ENCODE results near the gene GDF7.
A peak's percentile ranks its signal among the peaks of the same experiment; 100 is the strongest.
"Not testable (repeated sequence)": the region's sequence is repeated elsewhere in the genome, so short reads cannot be mapped to it uniquely, and the experiment has no call there.

GDF7 gene

GRCh38 chr2:20714412-20714811 is 47.5 kb downstream of the GDF7 start:
- not testable (repeated sequence) for H3K9me3 ChIP-seq (ENCODE audit: insufficient read depth, low read length); H3K27ac ChIP-seq (ENCODE audit: low read length); H3K4me2 ChIP-seq (ENCODE audit: low read length); H3K9ac ChIP-seq (ENCODE audit: low read length); H4K20me1 ChIP-seq (ENCODE audit: insufficient read depth, low read length); H3K79me2 ChIP-seq (ENCODE audit: low read length); H3K27me3 ChIP-seq (ENCODE audit: low read depth, low read length); H3K4me3 ChIP-seq (ENCODE audit: low read length); H3K4me1 ChIP-seq (ENCODE audit: low read length); H2AFZ ChIP-seq (ENCODE audit: low read depth, low read length)
- peaks cover 11% of the 10 kb centered on the region for H3K36me3 ChIP-seq (replicated peaks; ENCODE audit: low read depth, low read length)

DNA sequence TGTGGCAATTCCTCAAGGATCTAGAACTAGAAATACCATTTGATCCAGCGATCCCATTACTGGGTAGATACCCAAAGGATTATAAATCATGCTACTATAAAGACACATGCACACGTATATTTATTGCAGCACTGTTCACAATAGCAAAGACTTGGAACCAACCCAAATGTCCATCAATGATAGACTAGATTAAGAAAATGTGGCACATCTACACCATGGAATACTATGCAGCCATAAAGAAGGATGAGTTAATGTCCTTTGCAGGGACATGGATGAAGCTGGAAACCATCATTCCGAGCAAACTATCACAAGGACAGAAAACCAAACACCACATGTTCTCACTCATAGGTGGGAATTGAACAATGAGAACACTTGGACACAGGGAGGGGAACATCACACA is 49.2 kb downstream of the GDF7 start:
- not testable (repeated sequence) for H3K9me3 ChIP-seq (ENCODE audit: insufficient read depth, low read length); H2AFZ ChIP-seq (ENCODE audit: low read depth, low read length); H4K20me1 ChIP-seq (ENCODE audit: insufficient read depth, low read length); H3K27me3 ChIP-seq (ENCODE audit: low read depth, low read length); H3K4me3 ChIP-seq (ENCODE audit: low read length); H3K79me2 ChIP-seq (ENCODE audit: low read length); H3K27ac ChIP-seq (ENCODE audit: low read length); H3K4me2 ChIP-seq (ENCODE audit: low read length); H3K9ac ChIP-seq (ENCODE audit: low read length); H3K4me1 ChIP-seq (ENCODE audit: low read length)
- peaks cover 11% of the 10 kb centered on the region for H3K36me3 ChIP-seq (replicated peaks; ENCODE audit: low read depth, low read length)

- TF ChIP-seq, protein P1, sequence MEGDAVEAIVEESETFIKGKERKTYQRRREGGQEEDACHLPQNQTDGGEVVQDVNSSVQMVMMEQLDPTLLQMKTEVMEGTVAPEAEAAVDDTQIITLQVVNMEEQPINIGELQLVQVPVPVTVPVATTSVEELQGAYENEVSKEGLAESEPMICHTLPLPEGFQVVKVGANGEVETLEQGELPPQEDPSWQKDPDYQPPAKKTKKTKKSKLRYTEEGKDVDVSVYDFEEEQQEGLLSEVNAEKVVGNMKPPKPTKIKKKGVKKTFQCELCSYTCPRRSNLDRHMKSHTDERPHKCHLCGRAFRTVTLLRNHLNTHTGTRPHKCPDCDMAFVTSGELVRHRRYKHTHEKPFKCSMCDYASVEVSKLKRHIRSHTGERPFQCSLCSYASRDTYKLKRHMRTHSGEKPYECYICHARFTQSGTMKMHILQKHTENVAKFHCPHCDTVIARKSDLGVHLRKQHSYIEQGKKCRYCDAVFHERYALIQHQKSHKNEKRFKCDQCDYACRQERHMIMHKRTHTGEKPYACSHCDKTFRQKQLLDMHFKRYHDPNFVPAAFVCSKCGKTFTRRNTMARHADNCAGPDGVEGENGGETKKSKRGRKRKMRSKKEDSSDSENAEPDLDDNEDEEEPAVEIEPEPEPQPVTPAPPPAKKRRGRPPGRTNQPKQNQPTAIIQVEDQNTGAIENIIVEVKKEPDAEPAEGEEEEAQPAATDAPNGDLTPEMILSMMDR (IDR thresholded peaks at IDR 0.05; ENCODE audit: low read depth, low read length) = no peak
- no peak for TF ChIP-seq EZH2phosphoT487 (IDR thresholded peaks at IDR 0.05; ENCODE audit: low read depth)
- no peak overlapping the region for H3K4me2 ChIP-seq (ENCODE audit: low read length)
- peaks cover 2% of the 10 kb centered on the region; the same call in 1 of the 2 replicates for H3K79me2 ChIP-seq (ENCODE audit: low read length)
- no peak overlapping the region for H3K9ac ChIP-seq (ENCODE audit: low read length)
- H3K9me3 ChIP-seq (ENCODE audit: insufficient read depth, low read length) = no peaks in the 10 kb centered on the region
- H2AFZ ChIP-seq (ENCODE audit: low read depth, low read length) = no peak overlapping the region
- H3K36me3 ChIP-seq (replicated peaks; ENCODE audit: low read depth, low read length) = peaks cover 11% of the 10 kb centered on the region
- H3K27me3 ChIP-seq (ENCODE audit: low read depth, low read length) = no peaks in the 10 kb centered on the region
- no peaks in the 10 kb centered on the region for H4K20me1 ChIP-seq (ENCODE audit: insufficient read depth, low read length)
- H3K4me3 ChIP-seq (ENCODE audit: low read length) = no peak overlapping the region
- no peak overlapping the region for H3K27ac ChIP-seq (ENCODE audit: low read length)
- H3K4me1 ChIP-seq (ENCODE audit: low read length) = no peaks in the 10 kb centered on the region
These were observed 50.7 kb downstream of the GDF7 start for GRCh38 chr2:20717641-20718040.

GRCh38 chr2:20722592-20723240 is 55.8 kb downstream of the GDF7 start:
- peaks cover 2% of the 10 kb centered on the region; the same call in 1 of the 2 replicates for H3K79me2 ChIP-seq (ENCODE audit: low read length)
- no peak overlapping the region for H3K4me2 ChIP-seq (ENCODE audit: low read length)

DNA sequence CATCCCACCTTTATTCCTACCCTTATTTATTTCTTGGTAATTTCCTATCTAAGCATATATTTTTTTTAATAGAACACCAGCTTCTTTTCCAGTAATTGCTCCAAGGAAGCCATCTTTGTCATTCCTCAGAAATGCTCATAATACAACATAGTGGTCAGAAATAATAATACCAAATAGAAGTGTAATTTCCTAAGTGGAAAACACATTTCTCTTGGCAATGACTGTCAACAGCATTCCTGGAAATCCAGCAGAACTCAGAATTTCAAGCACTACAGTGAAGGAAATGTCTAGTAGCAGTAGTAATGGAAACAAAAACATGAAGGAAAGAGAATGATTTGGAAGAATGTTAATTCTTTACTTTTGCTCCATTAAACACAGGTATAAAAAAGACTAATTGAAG is 56.6 kb downstream of the GDF7 start:
- Histone ChIP-seq H3K36me3 (replicated peaks; ENCODE audit: low read depth, low read length) (peaks cover 3% of the 10 kb centered on the region), H3K4me3 (ENCODE audit: low read length) (no peak overlapping the region), H2AFZ (ENCODE audit: low read depth, low read length) (no peak overlapping the region), H3K9me3 (ENCODE audit: insufficient read depth, low read length) (no peaks in the 10 kb centered on the region), H3K27me3 (ENCODE audit: low read depth, low read length) (no peaks in the 10 kb centered on the region), H3K4me1 (ENCODE audit: low read length) (no peaks in the 10 kb centered on the region), H4K20me1 (ENCODE audit: insufficient read depth, low read length) (no peaks in the 10 kb centered on the region), H3K4me2 (ENCODE audit: low read length) (no peak overlapping the region), H3K9ac (ENCODE audit: low read length) (no peak overlapping the region), H3K79me2 (ENCODE audit: low read length) (peaks cover 2% of the 10 kb centered on the region; the same call in 1 of the 2 replicates), H3K27ac (ENCODE audit: low read length) (no peak overlapping the region)
- TF ChIP-seq, protein P1 (IDR thresholded peaks at IDR 0.05; ENCODE audit: low read depth, low read length) = no peak
- no peak for TF ChIP-seq EZH2phosphoT487 (IDR thresholded peaks at IDR 0.05; ENCODE audit: low read depth)

More at GRCh38 chr2:20722592-20723240, 55.8 kb downstream of the GDF7 start:
- H3K4me1 ChIP-seq (ENCODE audit: low read length) = no peaks in the 10 kb centered on the region
- H3K27me3 ChIP-seq (ENCODE audit: low read depth, low read length) = no peaks in the 10 kb centered on the region
- H3K36me3 ChIP-seq (replicated peaks; ENCODE audit: low read depth, low read length) = peaks cover 4% of the 10 kb centered on the region
- no peak overlapping the region for H3K9ac ChIP-seq (ENCODE audit: low read length)
- H2AFZ ChIP-seq (ENCODE audit: low read depth, low read length) = no peak overlapping the region
- TF ChIP-seq EZH2phosphoT487 (IDR thresholded peaks at IDR 0.05; ENCODE audit: low read depth) = no peak
- TF ChIP-seq, protein P1 (IDR thresholded peaks at IDR 0.05; ENCODE audit: low read depth, low read length) = peak; percentile 19
- H3K4me3 ChIP-seq (ENCODE audit: low read length) = no peak overlapping the region
- no peak overlapping the region for H3K27ac ChIP-seq (ENCODE audit: low read length)
- no peaks in the 10 kb centered on the region for H3K9me3 ChIP-seq (ENCODE audit: insufficient read depth, low read length)
- H4K20me1 ChIP-seq (ENCODE audit: insufficient read depth, low read length) = no peaks in the 10 kb centered on the region
